Brain microvascular endothelial cell (primary cell): ENCODE data around the gene TRIM50.

Experiments used
- DNase-seq: peaks from one replicate; pipeline ENCODE4 v3.0.0-alpha.2; 2020
- H3K27ac ChIP-seq: fragments of 250-450 bp; sonication (Bioruptor Pico); 2 replicates; pipeline ENCODE4 v1.5.1; 2020; ENCODE audit warnings: mild to moderate bottlenecking, moderate library complexity
- H3K27me3 ChIP-seq: fragments of 250-450 bp; sonication (Bioruptor Pico); replicated peaks from 2 replicates; pipeline ENCODE4 v1.5.1; 2020; ENCODE audit warnings: mild to moderate bottlenecking
- H3K36me3 ChIP-seq: fragments of 250-450 bp; sonication (Bioruptor Pico); replicated peaks from 2 replicates; pipeline ENCODE4 v1.5.1; 2020; ENCODE audit warnings: mild to moderate bottlenecking
- H3K4me3 ChIP-seq: 2 replicates; pipeline ENCODE4 v1.5.1; 2011; ENCODE audit warnings: low read depth, mild to moderate bottlenecking, control low read depth, low read length, moderate library complexity
- CTCF ChIP-seq: IDR thresholded peaks from 2 replicates; pipeline ENCODE4 v1.5.1; 2011; ENCODE audit warnings: low read depth, mild to moderate bottlenecking, moderate library complexity, low read length, control low read depth, inconsistent platforms; ENCODE audit errors: missing control alignments
- in situ Hi-C: cut with HindIII; loops from 2 replicates; pipeline ENCODE4 v1.10.0; 2017; ENCODE audit warnings: low sequenced_read_pairs, low pct_ligation_motif_present

The TRIM50 gene

GRCh38 chr7:73351447-73352167, 23.7 kb upstream of the TRIM50 start:
- no peaks in the 10 kb centered on the region for H3K27me3 ChIP-seq
- no peak overlapping the region for H3K27ac ChIP-seq
- TF ChIP-seq CTCF = no peak
- no peaks in the 10 kb centered on the region for H3K36me3 ChIP-seq
- H3K4me3 ChIP-seq = no peak overlapping the region
- DNase-seq = no peak
- in situ Hi-C loops = no loop called here

- H3K4me3 ChIP-seq = no peak overlapping the region
- in situ Hi-C loops = no loop called here
- no peak overlapping the region for H3K27ac ChIP-seq
- no peak for TF ChIP-seq CTCF
- H3K27me3 ChIP-seq = no peaks in the 10 kb centered on the region
- no peaks in the 10 kb centered on the region for H3K36me3 ChIP-seq
- DNase-seq = no peak
Measured at GRCh38 chr7:73350306-73351068, 22.6 kb upstream of the TRIM50 start.

DNA sequence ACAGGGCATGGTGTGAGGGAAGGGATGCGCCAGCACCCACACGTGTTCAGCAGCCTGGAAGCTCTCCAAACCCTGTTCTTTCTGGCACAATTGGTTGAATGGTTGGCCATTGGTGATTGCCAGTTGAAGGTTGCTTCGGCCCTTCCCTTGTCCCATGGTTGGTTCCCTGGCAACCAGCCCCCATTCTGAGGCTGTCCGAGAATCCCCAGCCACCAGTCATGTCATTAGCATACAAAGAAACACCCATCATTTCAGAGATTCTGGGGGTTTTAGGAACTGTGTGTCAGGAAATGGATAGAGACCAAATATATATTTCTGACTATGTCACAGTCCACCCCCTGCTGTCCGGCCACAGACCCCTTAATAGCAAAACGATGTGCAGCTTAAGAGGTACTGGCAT, 21.9 kb upstream of the TRIM50 start:
- Histone ChIP-seq H3K27ac (no peak overlapping the region), H3K27me3 (no peaks in the 10 kb centered on the region), H3K36me3 (no peaks in the 10 kb centered on the region), H3K4me3 (no peak overlapping the region)
- no peak for TF ChIP-seq CTCF
- no peak for DNase-seq
- in situ Hi-C loops = no loop called here

GRCh38 chr7:73345951-73346350, 18.1 kb upstream of the TRIM50 start:
- Histone ChIP-seq H3K27ac (no peak overlapping the region), H3K4me3 (no peak overlapping the region), H3K27me3 (no peaks in the 10 kb centered on the region), H3K36me3 (no peaks in the 10 kb centered on the region)
- in situ Hi-C loops = no loop called here
- DNase-seq = no peak
- TF ChIP-seq CTCF = no peak

DNA sequence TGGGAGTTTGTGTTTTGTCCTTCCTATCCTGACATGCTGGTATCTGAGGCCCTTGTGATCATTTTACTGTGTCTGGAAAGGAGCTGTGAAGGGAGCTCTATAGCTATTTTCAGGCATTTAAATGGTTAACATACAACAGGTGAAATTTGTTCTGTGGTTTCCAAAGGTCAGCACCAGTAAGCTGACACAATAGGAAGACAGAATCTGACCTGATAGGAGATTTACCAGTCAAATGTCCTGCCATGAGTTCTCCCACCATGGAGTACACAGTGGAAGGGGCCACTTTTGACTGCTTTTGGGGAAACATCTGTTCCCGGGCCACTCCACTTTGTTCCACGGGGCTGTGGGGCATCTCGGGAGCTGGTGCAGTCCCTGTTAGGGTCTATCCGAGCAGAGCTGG, 17.7 kb upstream of the TRIM50 start:
- Histone ChIP-seq H3K27ac (no peak overlapping the region), H3K36me3 (no peaks in the 10 kb centered on the region), H3K27me3 (no peaks in the 10 kb centered on the region), H3K4me3 (no peak overlapping the region)
- in situ Hi-C loops = no loop called here
- no peak for DNase-seq
- no peak for TF ChIP-seq CTCF
